ENCODE results near the gene CSTPP1.

- TF ChIP-seq CTCF (IDR thresholded peaks at IDR 0.05; ENCODE audit: insufficient read depth, low read depth, low read length) (no peak), EZH2 (IDR thresholded peaks at IDR 0.05; ENCODE audit: insufficient read depth, low read length) (no peak)
These were observed 210.7 kb downstream of the CSTPP1 start for GRCh38 chr11:47147250-47147649.
